ENCODE results near the gene PRSS48. TPM values are rescaled to one million over a fixed set of nuclear protein-coding genes. Genes with fewer than 3 reads are reported as not detected.
"Not testable (repeated sequence)": the region's sequence is repeated elsewhere in the genome, so short reads cannot be mapped to it uniquely, and the experiment has no call there.

Gene PRSS48
- polyA plus RNA-seq, 2 of the 4 experiments (the other 2 are of a cell fraction): not detected

DNA sequence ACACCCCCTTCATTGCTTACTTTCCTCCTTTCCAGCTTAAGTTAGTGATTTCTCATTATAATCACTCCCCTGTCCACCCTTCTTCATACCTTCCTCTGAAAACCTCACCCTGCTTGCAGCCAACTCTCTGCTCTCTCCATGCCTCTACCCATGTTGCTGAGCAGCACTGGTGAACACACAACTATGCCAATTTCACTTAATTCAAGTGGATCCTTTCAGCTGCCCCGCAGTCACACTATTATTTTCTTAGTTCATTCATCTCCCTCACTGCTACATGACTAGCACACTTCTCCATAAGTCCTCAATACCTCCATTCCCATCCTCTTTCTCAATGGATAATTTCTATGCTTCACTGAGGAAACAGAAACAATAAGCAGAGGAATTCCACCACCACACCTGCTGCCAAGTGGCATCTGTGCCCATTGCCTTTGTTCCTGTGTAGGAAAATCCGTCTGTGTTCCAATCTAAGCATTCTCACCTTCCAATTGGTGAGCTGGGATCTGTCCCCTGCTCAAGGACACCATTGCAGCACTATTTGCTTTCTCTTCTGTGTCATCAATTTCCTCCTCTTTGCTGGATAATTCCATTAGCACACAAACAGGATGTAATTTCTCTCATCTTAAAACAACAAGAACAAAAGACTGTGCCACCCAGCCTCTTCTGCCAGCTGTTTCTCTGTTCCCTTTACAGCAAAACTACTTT, 25.2 kb upstream of the PRSS48 start:
- 25% methylated on average over 2 of the region's 2 CpGs for WGBS (ENCODE audit: missing lambda C conversion rate)
- Histone ChIP-seq H3K9me3 (no peaks in the 10 kb centered on the region), H3K4me1 (0 out of 3 replicates have a peak, but pooled peaks cover 3% of the 10 kb centered on the region), H3K27ac (no peak overlapping the region), H3K4me2 (no peak overlapping the region), H3K4me3 (no peak overlapping the region)
- CTCF ChIA-PET: interaction anchor here (1.2 kb wide), 1 partner anchor 111 kb away, joined by 3 read pairs; no protein-coding TSS in a partner anchor
- ATAC-seq: no peak
- no peak for DNase-seq (ENCODE audit: low read depth in 1 of 2, low spot score in 1 of 2)
- FAIRE-seq: no peak
- TF ChIP-seq POLR2AphosphoS2 (conservative IDR thresholded peaks at IDR 0.05; ENCODE audit: low read length): no peak
- TF ChIP-seq EHF (CRISPR knock-in tag; IDR thresholded peaks at IDR 0.05): no peak
- TF ChIP-seq MYC (IDR thresholded peaks at IDR 0.05; ENCODE audit: borderline replicate concordance, low read length): no peak
- POLR2A ChIA-PET: no interaction called here

DNA sequence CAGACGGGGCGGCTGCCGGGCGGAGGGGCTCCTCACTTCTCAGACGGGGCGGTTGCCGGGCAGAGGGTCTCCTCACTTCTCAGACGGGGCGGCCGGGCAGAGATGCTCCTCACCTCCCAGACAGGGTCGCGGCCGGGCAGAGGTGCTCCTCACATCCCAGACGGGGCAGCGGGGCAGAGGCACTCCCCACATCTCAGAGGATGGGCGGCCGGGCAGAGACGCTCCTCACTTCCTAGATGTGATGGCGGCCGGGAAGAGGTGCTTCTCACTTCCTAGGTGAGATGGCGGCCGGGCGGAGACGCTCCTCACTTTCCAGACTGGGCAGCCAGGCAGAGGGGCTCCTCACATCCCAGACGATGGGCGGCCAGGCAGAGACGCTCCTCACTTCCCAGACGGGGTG, 21.7 kb upstream of the PRSS48 start:
- CTCF ChIA-PET; H3K4me3 ChIP-seq; ATAC-seq; H3K4me2 ChIP-seq; H3K4me1 ChIP-seq; POLR2A ChIA-PET; DNase-seq (ENCODE audit: low read depth in 1 of 2, low spot score in 1 of 2); FAIRE-seq; H3K9me3 ChIP-seq; H3K27ac ChIP-seq: not testable (repeated sequence)
- WGBS (ENCODE audit: missing lambda C conversion rate): no CpG with 5 or more reads among the region's 28 CpGs

DNA sequence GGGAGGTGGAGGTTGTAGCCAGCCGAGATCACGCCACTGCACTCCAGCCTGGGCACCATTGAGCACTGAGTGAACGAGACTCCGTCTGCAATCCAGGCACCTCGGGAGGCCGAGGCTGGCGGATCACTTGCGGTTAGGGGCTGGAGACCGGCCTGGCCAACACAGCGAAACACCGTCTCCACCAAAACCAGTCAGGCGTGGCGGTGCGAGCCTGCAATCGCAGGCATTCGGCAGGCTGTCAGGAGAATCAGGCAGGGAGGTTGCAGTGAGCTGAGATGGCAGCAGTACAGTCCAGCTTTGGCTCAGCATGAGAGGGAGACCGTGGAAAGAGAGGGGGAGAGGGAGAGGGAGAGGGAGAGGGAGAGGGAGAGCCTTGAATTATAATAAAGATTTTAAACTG, 21.3 kb upstream of the PRSS48 start:
- FAIRE-seq, H3K9me3 ChIP-seq: not testable (repeated sequence)

DNA sequence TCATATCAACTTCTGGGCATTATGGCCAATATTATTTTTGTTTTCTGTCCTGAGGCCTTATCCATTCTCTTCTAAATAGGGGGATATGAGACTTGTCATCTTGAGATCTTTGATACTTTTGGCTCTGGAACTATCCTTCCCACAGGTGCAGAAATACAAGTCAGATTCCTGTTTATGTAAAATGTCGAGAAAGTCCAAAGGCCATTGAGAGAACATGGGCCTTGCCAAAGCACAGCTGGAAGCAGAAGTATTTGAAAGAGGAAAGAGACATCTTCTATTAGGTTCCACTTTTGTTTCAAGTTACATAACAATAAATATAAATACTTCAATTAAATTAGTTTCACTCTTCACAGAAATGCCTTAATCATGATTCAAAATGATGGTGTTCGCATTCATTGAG, 20.8 kb upstream of the PRSS48 start:
- Histone ChIP-seq H3K9me3 (no peaks in the 10 kb centered on the region), H3K4me2 (no peak overlapping the region), H3K27ac (no peak overlapping the region), H3K4me3 (no peak overlapping the region), H3K4me1 (0 out of 3 replicates have a peak, but pooled peaks cover 3% of the 10 kb centered on the region)
- 66% methylated on average over 2 of the region's 2 CpGs for WGBS (ENCODE audit: missing lambda C conversion rate)
- no peak for DNase-seq (ENCODE audit: low read depth in 1 of 2, low spot score in 1 of 2)
- CTCF ChIA-PET: no interaction called here
- TF ChIP-seq, protein P1, sequence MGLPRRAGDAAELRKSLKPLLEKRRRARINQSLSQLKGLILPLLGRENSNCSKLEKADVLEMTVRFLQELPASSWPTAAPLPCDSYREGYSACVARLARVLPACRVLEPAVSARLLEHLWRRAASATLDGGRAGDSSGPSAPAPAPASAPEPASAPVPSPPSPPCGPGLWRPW (IDR thresholded peaks at IDR 0.05): no peak
- no peak for TF ChIP-seq ZC3H11A (IDR thresholded peaks at IDR 0.05)
- TF ChIP-seq NPAS2 (CRISPR knock-in tag; IDR thresholded peaks at IDR 0.05; ENCODE audit: borderline replicate concordance): no peak
- TF ChIP-seq NR3C1 (IDR thresholded peaks at IDR 0.05): no peak
- TF ChIP-seq HOXA7 (CRISPR knock-in tag; IDR thresholded peaks at IDR 0.05): no peak
- no peak for TF ChIP-seq FOSL2 (IDR thresholded peaks at IDR 0.05)
- no peak for TF ChIP-seq FOSL2 (CRISPR knock-in tag; IDR thresholded peaks at IDR 0.05)
- no peak for TF ChIP-seq HOXB13 (CRISPR knock-in tag; IDR thresholded peaks at IDR 0.05; ENCODE audit: low read depth)
- TF ChIP-seq, protein P2, sequence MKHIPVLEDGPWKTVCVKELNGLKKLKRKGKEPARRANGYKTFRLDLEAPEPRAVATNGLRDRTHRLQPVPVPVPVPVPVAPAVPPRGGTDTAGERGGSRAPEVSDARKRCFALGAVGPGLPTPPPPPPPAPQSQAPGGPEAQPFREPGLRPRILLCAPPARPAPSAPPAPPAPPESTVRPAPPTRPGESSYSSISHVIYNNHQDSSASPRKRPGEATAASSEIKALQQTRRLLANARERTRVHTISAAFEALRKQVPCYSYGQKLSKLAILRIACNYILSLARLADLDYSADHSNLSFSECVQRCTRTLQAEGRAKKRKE (CRISPR knock-in tag; IDR thresholded peaks at IDR 0.05; ENCODE audit: low read depth): no peak
- no peak for TF ChIP-seq EHF (CRISPR knock-in tag; IDR thresholded peaks at IDR 0.05)
- no peak for TF ChIP-seq CHD2 (IDR thresholded peaks at IDR 0.05; ENCODE audit: low read length, partially characterized antibody)
- TF ChIP-seq JUN (IDR thresholded peaks at IDR 0.05): no peak
- TF ChIP-seq SREBF2 (IDR thresholded peaks at IDR 0.05): no peak
- no peak for TF ChIP-seq RFX5 (IDR thresholded peaks at IDR 0.05)
- no peak for TF ChIP-seq RNF2 (IDR thresholded peaks at IDR 0.05; ENCODE audit: borderline replicate concordance, low read depth)
- ATAC-seq: no peak
- no peak for FAIRE-seq
- POLR2A ChIA-PET: no interaction called here

More for the DNA sequence above, 21.3 kb upstream of the PRSS48 start:
- WGBS (ENCODE audit: missing lambda C conversion rate): 33% methylated on average over 3 of the region's 17 CpGs
- H3K27ac ChIP-seq; DNase-seq (ENCODE audit: low read depth in 1 of 2, low spot score in 1 of 2); POLR2A ChIA-PET; ATAC-seq; H3K4me2 ChIP-seq; CTCF ChIA-PET; H3K4me3 ChIP-seq; H3K4me1 ChIP-seq: not testable (repeated sequence)
